ENCODE measurements around the gene SNX30.
"Not testable (repeated sequence)": the region's sequence is repeated elsewhere in the genome, so short reads cannot be mapped to it uniquely, and the experiment has no call there.

Gene SNX30, protein sequence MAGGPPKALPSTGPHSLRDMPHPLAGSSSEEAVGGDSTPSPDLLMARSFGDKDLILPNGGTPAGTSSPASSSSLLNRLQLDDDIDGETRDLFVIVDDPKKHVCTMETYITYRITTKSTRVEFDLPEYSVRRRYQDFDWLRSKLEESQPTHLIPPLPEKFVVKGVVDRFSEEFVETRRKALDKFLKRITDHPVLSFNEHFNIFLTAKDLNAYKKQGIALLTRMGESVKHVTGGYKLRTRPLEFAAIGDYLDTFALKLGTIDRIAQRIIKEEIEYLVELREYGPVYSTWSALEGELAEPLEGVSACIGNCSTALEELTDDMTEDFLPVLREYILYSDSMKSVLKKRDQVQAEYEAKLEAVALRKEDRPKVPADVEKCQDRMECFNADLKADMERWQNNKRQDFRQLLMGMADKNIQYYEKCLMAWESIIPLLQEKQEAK

DNA sequence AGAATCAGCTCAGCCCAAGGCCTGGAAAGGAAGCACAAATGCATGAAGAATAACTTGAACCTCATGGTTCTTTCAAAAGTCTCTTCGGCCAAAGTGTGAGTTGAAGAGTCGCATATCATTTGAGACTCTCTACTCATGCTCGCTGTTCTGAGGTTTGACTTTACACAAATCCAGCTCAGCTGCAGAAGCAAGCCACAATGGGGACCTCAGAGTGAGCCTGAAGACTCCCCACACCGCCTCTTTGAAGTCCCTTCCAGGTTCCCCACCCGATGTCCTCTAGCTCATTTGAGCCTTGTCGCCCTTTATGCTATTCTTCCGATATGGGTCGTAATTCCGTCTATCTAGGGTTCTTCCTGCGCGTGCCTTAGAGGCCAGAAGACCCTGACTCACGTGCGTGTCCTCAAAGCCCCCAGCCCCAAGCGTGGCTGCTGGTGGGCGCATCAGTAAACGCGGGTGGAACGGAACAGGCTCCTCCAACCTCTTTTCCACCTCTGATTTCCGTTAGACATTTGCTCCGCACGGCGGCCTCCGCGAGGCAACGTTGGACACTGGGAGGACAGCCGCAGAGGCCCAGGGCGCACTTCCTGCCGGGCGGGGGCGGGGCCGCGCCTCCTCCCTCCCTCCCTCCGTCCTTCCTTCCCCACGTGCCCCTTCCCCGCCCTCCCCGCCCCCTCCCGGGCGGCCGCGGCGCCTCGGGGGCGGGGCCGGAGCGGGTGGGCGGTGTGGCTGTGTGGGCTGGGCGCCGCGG lies at the start of gene SNX30:
SNX30 (plus strand) TSS at position 745 of the 748 bp plus-strand sequence. CDS start 242 bp downstream, outside the sequence.
- peak; percentile 95 for DNase-seq (ENCODE audit: low spot score)

DNA sequence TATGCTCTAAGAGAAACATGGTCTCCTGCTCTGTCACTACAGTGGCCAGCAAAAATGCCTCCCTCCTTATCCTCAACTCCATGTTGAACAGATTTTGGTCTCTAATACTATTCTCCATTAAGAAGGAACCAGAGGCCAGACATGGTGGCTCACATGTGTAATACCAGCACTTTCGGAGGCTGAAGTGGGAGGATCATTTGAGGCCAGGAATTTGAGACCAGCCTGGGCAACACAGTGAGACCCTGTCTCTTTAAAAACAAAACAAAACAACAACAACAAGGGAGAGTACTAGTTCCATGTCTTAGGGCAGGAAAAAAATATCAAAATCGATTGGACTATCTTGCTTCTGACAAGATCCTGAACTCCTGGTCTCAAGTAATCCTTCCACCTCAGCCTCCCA lies 47.3 kb upstream of the SNX30 start:
- no peak for DNase-seq (ENCODE audit: low spot score)

DNA sequence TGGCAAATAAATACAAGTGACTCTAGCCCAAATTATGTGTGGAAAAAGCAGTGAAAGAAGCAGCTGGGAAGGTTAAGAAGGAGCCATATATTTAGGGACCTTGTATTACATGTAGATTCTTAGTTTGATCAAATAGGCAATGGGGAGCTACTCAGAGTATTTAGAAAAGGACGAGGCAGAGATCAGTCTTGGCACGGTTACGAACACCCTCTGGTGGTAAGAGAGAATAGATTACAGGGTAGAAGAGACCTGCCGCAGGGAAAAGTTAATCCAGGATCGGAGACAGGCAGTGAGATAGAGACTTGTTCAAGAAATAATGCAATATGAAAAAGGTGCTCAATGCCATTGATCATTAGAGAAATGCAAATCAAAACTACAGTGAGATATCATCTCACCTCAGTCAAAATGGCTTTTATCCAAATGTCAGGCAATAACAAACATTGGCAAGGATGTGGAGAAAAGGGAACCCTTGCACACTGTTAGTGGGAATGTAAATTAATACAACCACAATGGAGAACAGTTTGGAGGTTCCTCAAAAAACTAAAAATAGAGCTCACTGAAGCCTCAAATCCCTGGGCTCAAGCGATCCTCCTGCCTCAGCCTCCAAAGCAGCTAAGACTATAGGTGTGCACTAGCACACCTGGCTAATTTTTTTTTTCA lies 44.7 kb upstream of the SNX30 start:
- DNase-seq (ENCODE audit: low spot score) = peak; percentile 83

DNA sequence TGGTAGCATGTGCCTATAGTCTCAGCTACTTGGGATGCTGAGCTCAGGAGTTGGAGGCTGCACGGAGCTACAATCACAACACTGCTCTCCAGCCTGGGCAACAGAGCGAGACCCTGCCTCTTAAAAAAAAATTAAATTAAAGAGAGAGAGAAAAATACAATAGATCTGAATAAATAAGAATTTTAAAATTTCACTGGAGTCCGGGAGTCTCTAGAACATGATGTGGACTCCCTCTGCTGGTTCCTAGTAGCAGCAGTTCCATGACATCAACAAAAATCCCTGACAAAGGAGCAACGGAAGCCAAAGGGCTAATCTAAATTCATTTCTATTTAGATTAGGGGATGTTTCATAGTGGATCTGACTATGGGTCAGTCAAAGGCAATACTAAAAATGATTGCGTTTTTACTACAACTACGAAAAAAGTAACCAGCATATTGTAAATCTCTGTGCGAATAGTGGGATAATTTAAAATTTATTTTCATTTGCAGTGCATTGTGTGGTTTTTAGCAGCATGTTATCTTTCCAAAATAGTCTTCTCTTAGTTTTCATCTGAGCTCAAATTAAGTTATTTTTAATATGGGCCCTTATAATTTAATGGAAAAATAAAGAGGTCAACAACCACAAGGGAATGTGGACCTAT lies 39.4 kb upstream of the SNX30 start:
- peak; percentile 82 for DNase-seq (ENCODE audit: low spot score)

DNA sequence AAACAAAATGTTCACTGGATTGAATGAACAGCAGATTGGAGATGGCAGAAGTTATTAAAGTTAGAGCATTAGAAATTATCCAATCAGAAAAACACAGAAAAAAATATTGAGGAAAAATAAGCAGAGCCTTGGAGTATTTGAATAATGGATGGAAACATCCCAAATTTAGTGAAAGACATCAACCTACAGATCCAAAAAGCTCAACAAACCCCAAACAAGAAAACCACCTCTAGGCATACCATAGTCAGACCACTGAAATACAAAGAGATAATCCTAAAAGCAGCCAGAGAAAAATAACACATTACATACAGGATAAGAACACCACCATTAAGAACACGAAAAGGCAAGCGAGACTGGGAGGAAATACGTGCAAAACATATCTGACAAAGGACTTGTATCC lies 37.9 kb upstream of the SNX30 start:
- DNase-seq (ENCODE audit: low spot score) = no peak

DNA sequence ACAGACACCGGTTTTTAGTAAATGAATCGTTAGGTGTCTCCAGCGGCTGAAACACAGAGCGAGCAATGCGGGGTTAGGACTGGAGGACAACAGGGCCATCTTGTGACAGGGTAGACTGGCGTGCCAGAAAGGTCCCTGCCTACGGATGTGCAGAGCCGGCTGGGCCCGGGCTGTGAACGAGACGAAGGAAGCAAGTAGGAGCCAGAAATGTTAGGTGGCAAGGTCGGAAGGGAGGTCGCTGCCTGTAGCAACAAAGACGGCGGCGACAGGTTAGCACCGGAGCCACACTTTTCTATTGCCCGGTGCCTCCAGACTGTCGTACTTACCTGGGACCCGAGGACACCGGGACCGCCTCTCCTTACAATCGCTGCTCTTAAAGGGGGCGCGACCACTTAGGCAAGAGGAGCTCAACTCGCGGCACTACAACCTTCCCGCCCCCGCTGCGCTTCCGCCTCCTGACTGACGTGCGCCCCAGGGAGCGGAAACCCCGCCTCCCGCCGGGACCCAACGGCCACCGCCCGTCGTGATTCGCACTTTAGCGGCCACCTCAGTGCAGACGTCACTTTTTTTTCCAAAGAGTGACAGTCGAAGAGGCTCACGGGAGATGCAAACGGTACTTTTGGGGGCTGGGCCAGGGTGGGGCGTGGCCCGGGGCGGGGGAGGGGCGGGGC lies 32.8 kb upstream of the SNX30 start, which contains the start of gene INIP:
INIP (minus strand) TSS at position 457 of the 671 bp plus-strand sequence. CDS start 1,632 bp downstream, outside the sequence.
- peak; percentile 98 for DNase-seq (ENCODE audit: low spot score)

DNA sequence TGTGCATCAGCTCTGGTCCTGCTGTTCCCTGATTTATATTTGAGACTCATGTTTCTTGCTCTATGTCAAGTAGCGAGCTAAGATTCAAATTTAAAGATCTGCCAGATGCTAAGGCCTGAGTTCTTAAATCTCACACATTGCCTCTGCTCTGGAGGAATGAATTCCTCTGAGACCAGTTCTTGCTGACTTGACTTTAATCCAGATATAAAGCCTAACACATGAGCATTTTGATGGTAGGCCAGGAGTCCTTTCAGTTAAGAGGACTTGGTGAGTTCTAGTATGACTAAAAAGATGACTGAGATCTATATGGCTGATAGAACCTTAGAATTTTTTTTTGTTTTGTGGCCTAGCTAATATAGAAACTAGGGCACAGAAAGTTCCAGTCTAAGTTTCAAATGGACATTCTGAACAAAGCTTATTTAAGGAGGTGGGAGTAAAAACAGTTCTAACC lies 31.3 kb upstream of the SNX30 start:
- DNase-seq (ENCODE audit: low spot score) = no peak

DNA sequence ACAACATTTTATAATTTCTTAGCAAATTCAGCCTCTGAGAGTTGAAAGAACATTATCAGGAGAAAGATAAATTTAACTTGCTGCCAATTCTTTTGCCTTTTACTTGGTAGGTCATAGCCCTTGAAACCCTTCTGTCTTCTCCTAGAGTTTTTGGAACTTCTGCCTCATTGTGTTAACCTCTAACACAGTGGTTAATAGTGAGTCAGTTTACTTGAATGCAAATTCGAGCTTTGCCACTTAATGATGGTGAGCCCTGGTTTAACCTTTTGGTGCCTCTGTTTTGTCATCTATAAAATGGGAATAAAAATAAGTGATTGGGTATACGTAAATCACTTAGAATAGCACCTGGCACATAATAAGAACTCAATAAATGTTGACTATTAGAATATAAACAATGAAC lies 30.9 kb upstream of the SNX30 start:
- no peak for DNase-seq (ENCODE audit: low spot score)

DNA sequence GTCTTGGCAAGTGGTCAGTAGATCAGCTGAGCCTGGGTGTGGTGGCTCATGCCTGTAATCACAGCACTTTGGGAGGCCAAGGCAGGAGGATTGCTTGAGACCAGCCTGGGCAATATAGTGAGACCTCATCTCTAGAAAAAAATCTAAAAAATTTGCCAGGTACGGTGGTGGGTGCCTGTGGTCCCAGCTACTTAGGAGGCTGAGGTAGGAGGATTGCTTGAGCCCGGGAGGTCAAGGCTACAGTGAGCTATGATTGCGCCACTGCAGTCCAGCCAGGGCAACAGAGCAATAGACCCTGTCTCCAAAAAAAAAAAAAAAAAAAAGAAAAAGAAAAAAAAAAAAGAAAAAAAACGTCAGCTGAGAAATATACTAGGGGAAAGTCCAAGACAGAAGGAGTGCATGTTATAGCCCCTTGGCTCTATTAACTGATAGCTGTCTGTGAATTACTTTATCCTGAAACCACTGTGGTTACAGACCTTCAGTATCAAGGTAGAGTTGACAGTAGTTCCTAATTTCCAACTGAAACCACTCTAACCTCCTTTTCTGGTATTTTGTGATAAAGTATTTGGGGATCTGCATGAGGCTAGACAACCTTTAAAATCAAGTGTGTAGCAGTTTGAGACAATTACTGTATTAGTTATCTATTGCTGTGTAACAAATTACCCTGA lies 30.3 kb upstream of the SNX30 start:
- DNase-seq (ENCODE audit: low spot score) = no peak

DNA sequence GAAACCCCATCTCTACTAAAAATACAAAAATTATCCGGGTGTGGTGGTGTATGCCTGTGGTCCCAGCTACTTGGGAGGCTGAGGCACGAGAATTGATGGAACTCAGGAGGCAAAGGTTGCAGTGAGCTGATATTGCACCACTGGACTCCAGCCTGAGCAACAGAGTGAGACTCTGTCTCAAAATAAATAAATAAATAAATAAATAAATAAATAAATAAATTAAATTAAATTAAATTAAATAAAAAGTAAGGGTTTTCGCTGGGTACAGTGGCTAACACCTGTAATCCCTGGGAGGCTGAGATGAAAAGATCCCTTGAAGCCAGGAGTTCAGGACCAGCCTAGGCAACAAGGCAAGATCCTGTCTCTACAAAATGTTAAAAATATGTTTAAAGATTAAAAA lies 27.8 kb upstream of the SNX30 start:
- DNase-seq (ENCODE audit: low spot score) = not testable (repeated sequence)

DNA sequence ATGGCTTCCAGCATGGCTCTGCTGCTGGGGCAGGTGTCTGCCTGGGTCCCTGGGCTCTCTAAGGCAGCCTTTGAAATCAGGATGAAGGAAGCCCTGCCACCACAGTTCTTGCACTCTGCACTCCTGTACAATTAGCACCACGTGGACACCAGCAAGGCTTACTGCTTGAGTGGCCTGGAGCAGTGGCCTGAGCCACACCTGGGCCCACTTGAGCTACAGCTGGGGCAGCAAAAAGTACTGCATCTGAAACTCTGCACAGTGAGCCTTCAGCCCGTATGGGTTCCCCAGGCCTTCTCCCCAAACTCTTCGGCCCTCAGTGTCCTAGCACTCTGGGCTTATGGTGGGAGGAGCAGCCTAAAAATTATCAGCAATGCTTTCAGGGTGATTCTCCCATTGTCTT lies 24.6 kb upstream of the SNX30 start:
- no peak for DNase-seq (ENCODE audit: low spot score)

DNA sequence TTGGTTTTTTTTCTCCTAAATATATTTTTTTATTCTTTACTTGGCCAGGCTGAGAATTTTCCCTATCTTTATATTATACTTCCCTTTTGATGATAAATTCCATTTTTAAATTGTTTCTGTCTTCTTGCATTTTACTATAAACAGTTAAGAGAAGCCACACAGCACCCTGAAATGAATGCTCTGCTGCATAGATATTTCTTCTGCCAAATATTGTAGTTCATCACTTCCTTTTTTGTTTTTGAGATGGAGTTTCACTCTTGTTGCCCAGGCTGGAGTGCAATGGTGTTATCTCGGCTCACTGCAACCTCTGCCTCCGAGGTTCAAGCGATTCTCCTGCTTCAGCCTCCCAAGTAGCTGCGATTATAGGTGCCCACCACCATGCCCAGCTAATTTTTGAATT lies 24.1 kb upstream of the SNX30 start:
- no peak for DNase-seq (ENCODE audit: low spot score)

DNA sequence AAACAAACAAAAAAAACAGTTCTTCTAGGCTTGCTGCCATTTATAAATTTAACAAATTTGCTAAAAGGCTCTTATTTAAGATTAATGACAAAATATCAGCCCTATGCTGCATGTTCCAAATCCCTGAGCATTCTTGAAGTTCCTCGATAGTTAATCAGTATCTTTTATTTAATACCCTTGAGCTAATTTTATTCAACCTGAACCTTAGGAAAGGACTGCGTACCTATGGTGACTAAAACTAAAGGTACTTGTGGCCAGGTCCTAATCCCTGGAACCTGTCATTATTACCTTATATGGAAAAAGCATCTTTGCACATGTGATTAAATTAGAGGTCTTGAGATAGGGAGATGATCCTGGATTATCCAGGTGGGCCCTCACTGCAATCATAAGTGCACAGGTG lies 22.2 kb upstream of the SNX30 start:
- DNase-seq (ENCODE audit: low spot score) = no peak

DNA sequence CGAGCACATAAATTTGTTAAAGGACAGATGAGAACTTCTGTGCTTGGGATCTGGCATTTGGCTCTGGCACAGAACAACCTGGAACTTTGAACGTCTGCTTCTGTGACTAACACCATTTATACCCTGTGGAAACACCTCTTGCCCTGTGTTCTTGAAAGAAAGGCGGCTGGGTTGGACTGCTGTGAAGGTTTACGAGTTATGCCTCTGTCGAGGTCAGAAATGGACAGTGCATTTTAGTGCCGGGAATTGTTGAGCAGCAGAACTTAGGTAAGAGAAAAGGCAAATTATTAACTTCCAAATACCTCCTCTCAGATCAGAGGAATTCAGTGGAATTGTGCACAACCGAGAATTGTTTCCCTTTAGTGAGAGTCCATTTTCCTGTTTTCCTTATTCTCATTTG lies 18.6 kb upstream of the SNX30 start:
- no peak for DNase-seq (ENCODE audit: low spot score)

DNA sequence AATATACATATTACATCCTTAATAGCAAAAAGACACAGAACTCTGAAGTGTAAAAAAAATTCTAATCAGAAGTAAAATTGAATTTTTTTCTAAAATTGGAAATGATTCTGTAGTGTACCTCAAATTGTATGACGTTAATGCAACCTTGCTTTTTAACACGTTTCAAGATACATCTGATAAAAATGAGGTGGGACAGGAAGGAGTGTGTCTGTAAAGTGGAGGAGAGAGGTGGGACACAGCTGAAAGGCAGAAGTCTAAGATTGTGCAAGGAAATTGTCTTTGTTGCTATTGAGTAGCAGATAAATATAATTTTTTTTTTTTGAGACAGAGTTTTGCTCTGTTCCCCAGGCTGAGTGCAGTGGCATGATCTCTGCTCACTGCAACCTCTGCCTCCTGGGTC lies 15.7 kb upstream of the SNX30 start:
- DNase-seq (ENCODE audit: low spot score) = no peak

DNA sequence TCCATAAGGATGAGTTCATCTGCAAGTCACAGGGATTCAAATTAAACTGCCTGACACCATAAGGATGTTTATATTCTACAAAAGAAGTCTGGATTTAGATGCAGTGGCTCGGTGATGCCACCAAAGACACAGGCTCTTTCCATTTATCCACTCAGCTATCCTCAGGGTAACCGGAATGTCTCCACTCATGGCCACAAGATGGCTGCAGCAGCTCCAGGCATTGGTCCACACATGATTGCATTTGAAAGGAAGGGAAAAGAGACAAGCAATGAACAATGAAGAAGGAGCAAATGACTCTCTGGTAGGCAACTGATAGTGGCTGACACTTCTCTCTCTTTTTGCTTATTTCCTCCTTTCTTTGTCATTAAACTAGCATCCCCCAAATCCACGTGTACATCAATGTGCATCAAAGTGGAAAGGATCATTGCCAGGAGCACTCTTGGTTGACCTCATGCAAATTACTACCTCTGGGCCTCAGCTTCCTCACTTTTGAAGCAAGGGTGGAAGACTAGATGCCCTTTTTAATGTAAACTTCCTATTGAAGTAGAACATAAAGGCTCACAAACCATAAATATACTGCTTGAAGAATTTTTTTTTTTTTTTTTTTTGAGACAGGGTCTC lies 7.2 kb upstream of the SNX30 start:
- DNase-seq (ENCODE audit: low spot score) = no peak

DNA sequence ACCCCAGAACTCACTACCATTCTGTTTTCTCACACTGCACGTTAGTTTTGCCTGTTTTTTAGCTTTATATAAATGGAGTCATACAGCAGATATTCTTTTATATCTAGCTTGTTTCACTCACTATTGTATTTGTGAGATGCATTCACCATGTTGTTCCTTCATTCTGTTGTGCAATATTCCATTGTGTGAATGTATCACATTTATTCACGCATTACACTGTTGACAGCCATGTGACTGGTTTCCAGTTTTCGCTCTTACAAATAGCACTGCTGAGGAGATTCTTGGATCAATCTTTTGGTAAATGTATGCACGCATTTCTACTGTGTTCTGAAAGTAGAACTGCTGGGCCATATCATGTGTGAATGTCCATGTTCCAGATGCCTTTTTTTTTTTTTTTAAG lies 6.4 kb upstream of the SNX30 start:
- no peak for DNase-seq (ENCODE audit: low spot score)

DNA sequence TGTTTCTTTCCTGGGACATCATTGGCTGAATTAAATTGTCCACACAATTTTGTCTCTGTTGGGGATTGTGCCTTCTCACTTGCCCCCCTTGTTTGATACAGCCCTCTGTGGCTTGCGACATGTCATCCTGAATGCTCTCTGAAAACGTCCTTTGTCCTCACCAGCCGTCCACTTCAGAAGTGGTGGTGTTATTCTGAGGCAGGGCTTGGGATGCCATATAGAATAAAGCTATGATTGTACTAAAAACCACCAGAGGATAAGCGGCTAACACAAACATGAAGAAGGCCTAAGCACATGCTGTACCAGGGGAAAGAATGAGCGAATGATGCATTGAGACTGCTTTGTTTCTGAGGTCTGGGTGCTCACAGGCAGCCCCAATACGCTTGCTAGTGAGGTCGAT lies 3.5 kb upstream of the SNX30 start:
- DNase-seq (ENCODE audit: low spot score) = peak; percentile 97

DNA sequence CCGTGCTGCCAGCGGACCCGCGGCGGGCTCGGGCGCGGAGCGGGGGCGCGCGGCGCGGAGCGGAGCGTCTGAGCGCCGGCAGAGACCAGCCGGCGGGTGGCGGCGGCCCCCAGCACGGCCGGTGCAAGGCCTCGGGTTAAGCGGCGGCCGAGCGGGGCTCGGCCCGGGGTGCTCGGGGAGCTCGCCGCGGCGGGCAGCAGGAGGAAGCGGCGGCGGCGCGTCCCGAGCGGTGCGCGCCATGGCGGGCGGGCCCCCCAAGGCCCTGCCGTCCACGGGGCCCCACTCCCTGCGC lies 150 bp downstream of the SNX30 start:
- DNase-seq (ENCODE audit: low spot score) = no peak

DNA sequence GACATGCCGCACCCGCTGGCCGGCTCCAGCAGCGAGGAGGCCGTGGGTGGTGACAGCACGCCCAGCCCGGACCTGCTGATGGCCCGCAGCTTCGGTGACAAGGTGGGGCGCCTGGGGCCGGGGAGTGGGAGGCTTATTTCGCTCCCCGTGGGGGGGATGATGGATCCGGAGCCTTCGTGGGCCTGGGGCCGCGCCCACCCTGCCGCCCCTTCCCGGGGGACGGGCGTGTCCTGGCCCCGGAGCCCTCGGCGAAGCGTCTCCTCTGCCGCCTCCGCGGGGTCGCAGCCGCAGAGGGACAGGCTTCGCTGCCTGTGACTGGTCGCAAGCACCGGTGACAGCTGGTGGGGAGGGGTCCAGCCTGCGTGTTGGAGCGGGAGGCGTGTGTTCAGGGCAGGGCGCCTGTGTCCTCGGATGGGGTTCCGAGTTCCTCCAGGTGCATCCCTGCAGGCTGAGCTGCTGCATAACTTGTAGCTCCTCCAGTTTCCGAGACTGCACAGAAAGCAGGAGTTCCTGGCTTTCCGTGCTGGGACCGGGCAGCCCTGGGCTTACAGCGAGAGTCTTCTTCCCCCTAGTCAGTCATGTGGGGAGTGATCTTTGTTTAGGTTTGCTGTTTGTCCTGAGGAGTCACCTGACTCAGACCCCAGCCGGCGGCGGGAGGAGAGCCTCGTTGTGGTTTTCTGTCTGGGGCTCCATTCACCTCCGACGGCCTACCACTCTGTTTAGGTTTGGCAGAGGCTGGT lies 666 bp downstream of the SNX30 start:
- peak; percentile 68 for DNase-seq (ENCODE audit: low spot score)

Data from Ammon's horn (tissue), 1 donor.